Activated naive CD4-positive, alpha-beta T cell treated with Interleukin-2 at 50 U/mL for 16 hours (primary cell): ENCODE data around the gene ZNF215.
"Not testable (repeated sequence)": the region's sequence is repeated elsewhere in the genome, so short reads cannot be mapped to it uniquely, and the experiment has no call there.

Experiments used
- DNase-seq: peaks from one replicate; pipeline ENCODE4 v3.0.0-alpha.2; 2020

Gene ZNF215

DNA sequence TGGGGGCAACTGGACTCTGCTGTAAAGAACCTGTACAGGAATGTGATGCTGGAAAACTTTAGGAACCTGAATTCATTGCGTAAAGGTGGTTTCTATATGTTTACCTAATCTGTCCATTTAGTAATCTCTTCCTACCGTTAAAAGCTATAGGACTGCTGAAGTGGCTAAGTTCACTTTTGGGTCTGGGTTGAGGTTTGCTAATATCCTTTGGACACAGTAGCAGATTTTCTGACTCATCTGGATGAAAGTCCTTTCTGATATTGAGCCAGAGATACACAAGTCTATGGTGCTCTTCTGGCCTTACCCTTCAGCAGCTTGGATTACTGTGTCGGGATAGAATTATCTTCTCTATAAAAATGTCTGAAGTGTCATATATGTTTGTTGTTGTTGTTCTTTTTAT lies 16.9 kb downstream of the ZNF215 start:
- DNase-seq: no peak

DNA sequence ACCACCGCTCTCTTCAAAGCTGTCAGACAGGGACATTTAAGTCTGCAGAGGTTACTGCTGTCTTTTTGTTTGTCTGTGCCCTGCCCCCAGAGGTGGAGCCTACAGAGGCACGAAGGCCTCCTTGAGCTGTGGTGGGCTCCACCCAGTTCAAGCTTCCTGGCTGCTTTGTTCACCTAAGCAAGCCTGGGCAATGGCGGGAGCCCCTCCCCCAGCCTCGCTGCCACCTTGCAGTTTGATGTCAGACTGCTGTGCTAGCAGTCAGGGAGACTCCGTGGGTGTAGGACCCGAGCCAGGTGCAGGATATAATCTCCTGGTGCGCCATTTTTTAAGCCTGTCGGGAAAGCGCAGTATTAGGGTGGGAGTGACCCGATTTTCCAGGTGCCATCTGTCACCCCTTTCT lies 28.0 kb downstream of the ZNF215 start:
- not testable (repeated sequence) for DNase-seq

GRCh38 chr11:6962141-6962540 lies 35.9 kb downstream of the ZNF215 start:
- DNase-seq: no peak

DNA sequence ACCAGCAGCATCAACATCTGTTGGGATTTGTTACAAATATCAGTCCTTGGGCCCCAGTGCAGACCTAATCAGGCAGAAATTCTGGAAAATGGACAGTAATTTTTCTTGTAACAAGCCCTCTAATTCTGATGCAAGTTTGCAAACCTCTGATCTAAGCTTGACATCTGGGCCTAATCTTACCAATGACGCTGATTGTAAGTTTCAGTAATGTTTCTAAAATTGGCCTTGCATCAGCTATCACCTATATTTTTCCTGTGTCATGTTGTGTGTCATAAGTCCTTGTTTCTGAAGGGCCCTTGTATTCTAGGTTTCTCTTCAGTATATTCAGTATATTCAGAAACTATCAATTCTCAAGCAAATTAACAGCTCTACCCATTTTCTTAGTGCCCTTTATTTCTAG lies 36.4 kb downstream of the ZNF215 start:
- DNase-seq: no peak

GRCh38 chr11:6968816-6969215 lies 42.6 kb downstream of the ZNF215 start:
- no peak for DNase-seq

DNA sequence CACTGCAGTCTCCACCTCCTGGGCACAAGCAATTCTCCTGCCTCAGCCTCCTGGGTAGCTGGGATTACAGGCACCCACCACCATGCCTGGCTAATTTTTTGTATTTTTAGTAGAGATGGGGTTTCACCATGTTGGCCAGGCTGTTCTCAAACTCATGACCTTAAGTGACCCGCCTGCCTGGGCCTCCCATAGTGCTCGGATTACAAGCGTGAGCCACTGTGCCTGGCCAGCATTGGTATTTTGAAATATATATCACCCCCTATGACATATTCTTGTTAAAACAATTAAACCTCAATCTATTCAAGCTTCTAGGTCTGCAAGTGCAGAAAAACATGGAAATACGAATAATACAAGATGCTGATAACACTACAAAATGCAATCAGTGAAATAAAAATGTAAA lies 43.6 kb downstream of the ZNF215 start:
- not testable (repeated sequence) for DNase-seq

DNA sequence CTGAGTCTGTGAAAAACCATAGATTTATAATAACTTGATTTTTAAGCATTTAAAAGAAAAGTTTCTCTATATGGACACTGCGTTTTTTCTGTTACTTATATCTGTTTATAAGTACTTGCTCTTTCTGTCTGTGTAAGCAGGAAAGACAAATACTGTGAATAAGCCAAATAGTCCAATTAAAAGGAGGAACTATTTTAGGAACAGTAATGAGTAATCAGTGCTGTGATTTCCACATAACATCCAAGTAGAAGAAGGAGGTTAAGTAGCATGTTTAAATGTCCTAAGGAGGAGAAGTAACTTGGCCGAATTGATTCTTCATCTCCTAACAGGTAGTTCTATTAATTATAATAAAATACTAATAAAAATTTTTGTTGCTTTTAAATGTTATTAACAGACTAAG lies 53.1 kb downstream of the ZNF215 start:
- no peak for DNase-seq

DNA sequence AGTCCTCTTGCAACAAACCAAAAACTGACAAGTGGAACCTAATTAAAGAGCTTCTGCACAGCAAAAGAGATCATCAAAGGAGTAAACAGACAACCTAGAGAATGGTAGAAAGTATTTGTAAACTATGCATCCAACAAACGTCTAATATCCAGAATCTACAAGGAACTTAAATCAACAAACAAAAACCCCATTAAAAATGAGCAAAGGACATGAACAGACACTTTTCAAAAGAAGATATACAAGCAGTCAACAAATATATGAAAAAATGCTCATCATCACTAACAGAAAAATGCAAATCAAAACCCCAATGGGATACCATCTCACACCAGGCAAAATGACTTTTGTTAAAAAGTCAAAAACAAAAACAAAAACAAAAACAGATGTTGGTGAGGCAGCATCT lies 60.3 kb downstream of the ZNF215 start:
- DNase-seq: no peak

GRCh38 chr11:6988506-6988905 lies 62.3 kb downstream of the ZNF215 start:
- DNase-seq: no peak

GRCh38 chr11:6991227-6991626 lies 65.0 kb downstream of the ZNF215 start:
- DNase-seq: no peak

- DNase-seq: no peak
Observed at GRCh38 chr11:6992026-6992425, 65.8 kb downstream of the ZNF215 start.

DNA sequence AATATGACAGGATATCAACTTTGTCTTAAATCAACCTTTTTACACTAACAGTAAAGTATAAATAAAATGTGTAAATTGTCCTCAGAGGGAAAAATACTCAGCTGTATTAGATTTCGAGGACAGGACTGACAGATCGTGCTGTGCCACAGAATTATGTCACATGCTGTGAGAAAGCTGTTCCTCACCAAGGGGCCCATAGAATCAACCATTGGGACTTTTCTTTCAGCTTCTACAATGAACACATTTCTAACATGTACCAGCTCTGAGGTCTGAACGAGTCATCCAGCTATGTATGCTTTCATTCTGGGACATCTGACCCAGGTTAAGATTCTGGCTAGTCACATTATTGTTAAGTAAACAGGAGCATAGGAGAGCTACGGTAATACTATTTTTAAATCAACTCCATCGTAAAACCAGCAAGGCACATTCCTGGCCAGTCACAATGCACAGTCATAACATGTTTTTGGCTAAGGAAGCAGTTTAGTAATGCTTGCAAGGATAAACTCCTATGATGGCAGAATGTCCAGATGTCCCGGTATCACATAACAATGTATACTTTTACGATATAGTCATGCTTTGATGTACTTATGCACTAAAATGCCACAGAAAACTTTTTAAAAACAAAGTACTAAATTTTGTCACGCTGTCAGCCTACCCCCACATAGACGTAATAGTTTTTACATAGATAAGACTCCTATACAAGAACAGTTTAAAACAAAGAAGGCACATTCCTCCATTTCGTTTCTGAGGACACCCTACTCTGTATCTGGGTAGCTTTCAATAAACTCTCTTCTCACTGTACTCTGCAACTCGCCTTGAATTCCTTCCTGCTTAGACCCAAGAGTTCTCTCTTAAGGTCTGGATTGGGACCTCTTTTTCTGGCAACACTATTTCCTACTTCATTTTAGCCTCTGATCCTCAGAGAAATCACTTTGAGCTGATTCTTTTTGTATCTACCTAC lies 66.5 kb downstream of the ZNF215 start:
- no peak for DNase-seq

GRCh38 chr11:6995703-6996102 lies 69.5 kb downstream of the ZNF215 start:
- DNase-seq: no peak

DNA sequence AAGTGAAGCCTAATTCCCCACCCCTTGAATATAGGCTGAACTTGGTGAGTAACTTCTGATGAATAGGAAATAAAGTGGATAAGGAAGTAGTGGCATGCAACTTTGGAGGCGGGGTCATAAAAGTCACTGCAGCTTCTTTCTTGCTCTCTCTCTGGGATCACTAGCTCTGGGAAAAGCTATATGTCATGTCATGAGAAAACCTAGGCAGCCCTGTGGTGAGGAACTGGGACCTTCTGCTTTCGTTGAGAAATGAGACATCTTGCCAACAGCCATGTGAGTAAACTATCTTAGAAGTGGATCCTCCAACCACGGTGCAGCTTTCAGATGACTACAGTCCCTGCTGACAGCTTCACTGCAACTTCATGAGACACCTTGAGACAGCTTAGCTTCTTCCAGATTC lies 78.3 kb downstream of the ZNF215 start:
- no peak for DNase-seq
